Spleen (tissue), 11 donors: Measurements from ENCODE around the gene MRPL44. TPM values are rescaled to one million over a fixed set of nuclear protein-coding genes. Genes with fewer than 3 reads are reported as not detected.

Experiments used
- DNase-seq: peaks from one replicate; pipeline ENCODE4 v3.0.0-alpha.2; 2020
- H3K27ac ChIP-seq, 8 donors: fragments of 200-600 bp; sonication (generic) in 7 of 8; 1 replicate in 4 of 8; 2 replicates in 4 of 8; pipeline versions ENCODE4 v1.5.0 to v1.8.0; 2016 to 2021; ENCODE audit warnings: inconsistent platforms in 4 of 8, mild to moderate bottlenecking in 4 of 8, moderate library complexity in 1 of 8
- H3K27me3 ChIP-seq, 7 donors: fragments of 200-600 bp; sonication (generic) in 6 of 7; replicated peaks in 1 of 7; 1 replicate in 4 of 7; 2 replicates in 3 of 7; pipeline versions ENCODE4 v1.5.0 to v1.8.0; 2016 to 2021; ENCODE audit warnings: inconsistent platforms in 3 of 7, mild to moderate bottlenecking in 1 of 7
- H3K36me3 ChIP-seq, 6 donors: fragments of 200-600 bp; sonication (generic) in 5 of 6; 1 replicate in 4 of 6; 2 replicates in 2 of 6; pipeline versions ENCODE4 v1.5.0 to v1.8.0; 2016 to 2021; ENCODE audit warnings: inconsistent platforms in 2 of 6
- H3K4me1 ChIP-seq, 6 donors: fragments of 200-600 bp; sonication (generic) in 5 of 6; 1 replicate in 3 of 6; 2 replicates in 3 of 6; pipeline versions ENCODE4 v1.5.0 to v1.8.0; 2016 to 2021; ENCODE audit warnings: inconsistent platforms in 3 of 6
- H3K4me3 ChIP-seq, 8 donors: fragments of 200-600 bp; sonication (generic) in 7 of 8; 1 replicate in 4 of 8; 2 replicates in 4 of 8; pipeline versions ENCODE4 v1.5.0 to v1.8.0; 2016 to 2021; ENCODE audit warnings: inconsistent platforms in 4 of 8, mild to moderate bottlenecking in 4 of 8, moderate library complexity in 2 of 8
- H3K9me3 ChIP-seq, 8 donors: fragments of 200-600 bp; sonication (generic) in 7 of 8; 1 replicate in 4 of 8; 2 replicates in 4 of 8; pipeline versions ENCODE4 v1.5.0 to v1.8.0; 2016 to 2021; ENCODE audit warnings: inconsistent platforms in 4 of 8
- POLR2A ChIP-seq, 3 donors: fragments of 450-650 bp; IDR thresholded peaks; one replicate each; pipeline ENCODE4 v1.5.1; 2017; ENCODE audit warnings: antibody characterized with exemption in 3 of 3, mild to moderate bottlenecking in 1 of 3
- POLR2AphosphoS5 ChIP-seq, 3 donors: sonication (generic); formaldehyde crosslinking; IDR thresholded peaks; one replicate each; pipeline ENCODE4 v1.5.1; 2017; ENCODE audit warnings: antibody characterized with exemption in 3 of 3
- WGBS, 5 donors: extraction: QIAGEN DNeasy Blood & Tissue Kit in 3 of 5; methylation state at CpG; one replicate each; pipeline versions ENCODE4 v1.1.5 to v1.1.7; 2013 to 2018; 5-methylcytosine and 5-hydroxymethylcytosine counted together
- intact Hi-C: fragments of 100-400 bp; cut with DNase I; formaldehyde crosslinking; loops from one replicate; pipeline ENCODE4 v1.15.0; 2023; ENCODE audit warnings: low total_unique reads
- polyA plus RNA-seq, 3 donors: library from polyadenylated mRNA; stranded (reverse); fragments of 200-250 nt; gene quantifications; one replicate each; pipeline ENCODE4 v1.2.1, GENCODE V29; 2013
- total RNA-seq, 7 donors: library from RNA; depleted of rRNA in 3 of 7; stranded (reverse); fragments of >200 nt in 3 of 7; fragmentation: NEBNext Ultra II Directional in 4 of 7; extraction: Animal tissue kit (Norgen Biotek cat#: 25700) in 4 of 7; gene quantifications; one replicate each; pipeline versions ENCODE4 v1.1.0 to v1.2.1, GENCODE V29; 2016 to 2021
- TF ChIP-seq, protein P1 (sequence below), 11 experiments: fragments of 200-600 bp in 7 of 11; fragments of 450-650 bp in 4 of 11; sonication (generic) in 4 of 11; IDR thresholded peaks in 8 of 11; conservative IDR thresholded peaks in 3 of 11; 1 replicate in 7 of 11; 2 replicates in 4 of 11; pipeline versions ENCODE4 v1.4.0 to v1.8.0; 2016 to 2021; ENCODE audit warnings: antibody characterized with exemption in 11 of 11, inconsistent platforms in 4 of 11, mild to moderate bottlenecking in 1 of 11
- donor health status: healthy with polysubstance abuse.
- donor health status: DM: no; HTN: no; CAD: no; lungs with moderate emphysema.
- donor health status: DM: no; HTN: no; CAD: no.
- donor health status: Bipolar disorder and iron deficiency.
- donor health status: healthy.
- donor health status: DM: no; HTN: no; CAD: no.
- donor health status: DM: yes; HTN: yes; CAD: no.

Gene MRPL44
- total and polyA plus RNA-seq, 10 donors, result 19.4 to 36.3 (median 26.0) TPM

DNA sequence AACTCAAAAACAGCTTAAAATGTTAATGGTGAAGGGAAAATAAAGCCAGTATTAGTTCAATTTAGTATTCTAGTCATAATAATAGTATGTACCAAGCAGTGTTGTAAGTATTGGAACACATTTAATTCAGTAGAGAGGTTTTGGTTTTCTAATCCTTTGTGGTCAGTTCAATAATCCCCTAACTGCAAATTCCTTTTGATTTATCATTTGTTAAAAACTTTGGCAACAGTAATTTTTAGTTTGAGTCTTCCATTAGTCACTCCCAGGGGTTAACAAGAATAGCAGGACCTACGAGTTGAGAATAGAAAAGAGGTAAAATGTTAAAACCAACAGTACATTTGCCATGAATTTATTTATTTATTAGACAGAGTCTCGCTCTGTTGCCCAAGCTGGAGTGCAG lies 10.7 kb downstream of the MRPL44 start:
- Histone ChIP-seq H3K36me3 (peaks cover 0 to 60% (median 44%) of the 10 kb centered on the region in 6 donors), H3K27me3 (no peaks in the 10 kb centered on the region), H3K4me1 (peaks cover 3 to 29% (median 15%) of the 10 kb centered on the region in 6 donors), H3K27ac (no peak overlapping the region), H3K4me3 (no peak overlapping the region), H3K9me3 (no peaks in the 10 kb centered on the region)
- TF ChIP-seq POLR2A (IDR thresholded peaks at IDR 0.05) (no peak), POLR2AphosphoS5 (IDR thresholded peaks at IDR 0.05) (no peak)
- TF ChIP-seq, protein P1, sequence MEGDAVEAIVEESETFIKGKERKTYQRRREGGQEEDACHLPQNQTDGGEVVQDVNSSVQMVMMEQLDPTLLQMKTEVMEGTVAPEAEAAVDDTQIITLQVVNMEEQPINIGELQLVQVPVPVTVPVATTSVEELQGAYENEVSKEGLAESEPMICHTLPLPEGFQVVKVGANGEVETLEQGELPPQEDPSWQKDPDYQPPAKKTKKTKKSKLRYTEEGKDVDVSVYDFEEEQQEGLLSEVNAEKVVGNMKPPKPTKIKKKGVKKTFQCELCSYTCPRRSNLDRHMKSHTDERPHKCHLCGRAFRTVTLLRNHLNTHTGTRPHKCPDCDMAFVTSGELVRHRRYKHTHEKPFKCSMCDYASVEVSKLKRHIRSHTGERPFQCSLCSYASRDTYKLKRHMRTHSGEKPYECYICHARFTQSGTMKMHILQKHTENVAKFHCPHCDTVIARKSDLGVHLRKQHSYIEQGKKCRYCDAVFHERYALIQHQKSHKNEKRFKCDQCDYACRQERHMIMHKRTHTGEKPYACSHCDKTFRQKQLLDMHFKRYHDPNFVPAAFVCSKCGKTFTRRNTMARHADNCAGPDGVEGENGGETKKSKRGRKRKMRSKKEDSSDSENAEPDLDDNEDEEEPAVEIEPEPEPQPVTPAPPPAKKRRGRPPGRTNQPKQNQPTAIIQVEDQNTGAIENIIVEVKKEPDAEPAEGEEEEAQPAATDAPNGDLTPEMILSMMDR (IDR thresholded peaks at IDR 0.05 in 8 of 11, conservative IDR thresholded peaks at IDR 0.05 in 3 of 11), result no peak
- DNase-seq, result no peak
- 84 to 91% (median 89%) methylated on average over 2 of the region's 2 CpGs for WGBS, 5 donors
- intact Hi-C loops, result no loop called here

DNA sequence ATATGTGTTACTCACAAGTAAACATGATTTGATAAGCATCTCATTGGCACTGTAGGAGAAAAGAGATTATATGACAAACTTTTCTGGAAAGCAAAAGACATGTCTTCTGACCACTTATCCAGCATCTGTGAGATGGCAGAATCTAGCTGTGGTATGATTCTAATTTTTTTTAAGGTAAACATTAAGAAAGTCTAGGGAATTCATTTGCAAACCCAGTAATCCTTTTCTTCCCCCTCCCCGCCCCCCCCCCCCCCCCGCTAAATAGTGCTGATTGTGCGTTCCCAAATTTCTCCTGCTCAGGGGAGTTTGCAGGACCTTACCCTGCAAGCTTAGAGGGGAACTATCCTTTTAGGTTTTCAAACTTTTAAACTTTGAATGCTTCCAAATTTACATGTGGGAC lies 12.1 kb downstream of the MRPL44 start:
- H3K27ac ChIP-seq, result no peak overlapping the region
- intact Hi-C loops, result no loop called here
- TF ChIP-seq, protein P1 (IDR thresholded peaks at IDR 0.05 in 8 of 11, conservative IDR thresholded peaks at IDR 0.05 in 3 of 11), result no peak
- TF ChIP-seq POLR2A (IDR thresholded peaks at IDR 0.05) (no peak), POLR2AphosphoS5 (IDR thresholded peaks at IDR 0.05) (no peak)
- H3K36me3 ChIP-seq, result peaks cover 0 to 49% (median 39%) of the 10 kb centered on the region in 6 donors
- H3K4me3 ChIP-seq, result no peak overlapping the region
- H3K9me3 ChIP-seq, result no peaks in the 10 kb centered on the region
- WGBS, 5 donors, result 45 to 90% (median 83%) methylated on average over 1 to 3 of the region's 3 CpGs; no CpG with 5 or more reads in 1 of the 5 donors
- peaks cover 0 to 16% (median 5%) of the 10 kb centered on the region in 6 donors for H3K4me1 ChIP-seq
- no peak for DNase-seq
- H3K27me3 ChIP-seq, result no peaks in the 10 kb centered on the region

DNA sequence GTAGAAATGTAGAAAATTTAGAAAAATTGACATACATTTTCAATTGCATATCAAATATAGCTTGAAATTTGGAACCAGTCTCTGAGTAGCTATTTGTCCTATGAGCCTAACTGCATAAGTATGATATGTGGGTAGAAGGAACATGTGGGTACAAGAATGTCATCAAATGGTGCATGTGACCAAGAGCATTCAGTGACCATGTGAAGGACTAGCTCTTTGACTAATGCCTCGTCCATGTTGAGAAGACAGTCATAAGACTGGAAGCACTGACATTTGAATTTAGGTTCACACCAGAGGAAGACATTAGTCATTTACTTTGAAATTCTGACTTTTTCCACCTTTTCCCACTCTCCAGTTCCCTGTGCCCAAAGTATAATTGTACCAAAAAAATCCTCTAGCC lies 12.6 kb downstream of the MRPL44 start:
- no peaks in the 10 kb centered on the region for H3K9me3 ChIP-seq
- 83 to 97% (median 92%) methylated on average over 1 of the region's 1 CpG for WGBS, 5 donors
- intact Hi-C loops, result no loop called here

DNA sequence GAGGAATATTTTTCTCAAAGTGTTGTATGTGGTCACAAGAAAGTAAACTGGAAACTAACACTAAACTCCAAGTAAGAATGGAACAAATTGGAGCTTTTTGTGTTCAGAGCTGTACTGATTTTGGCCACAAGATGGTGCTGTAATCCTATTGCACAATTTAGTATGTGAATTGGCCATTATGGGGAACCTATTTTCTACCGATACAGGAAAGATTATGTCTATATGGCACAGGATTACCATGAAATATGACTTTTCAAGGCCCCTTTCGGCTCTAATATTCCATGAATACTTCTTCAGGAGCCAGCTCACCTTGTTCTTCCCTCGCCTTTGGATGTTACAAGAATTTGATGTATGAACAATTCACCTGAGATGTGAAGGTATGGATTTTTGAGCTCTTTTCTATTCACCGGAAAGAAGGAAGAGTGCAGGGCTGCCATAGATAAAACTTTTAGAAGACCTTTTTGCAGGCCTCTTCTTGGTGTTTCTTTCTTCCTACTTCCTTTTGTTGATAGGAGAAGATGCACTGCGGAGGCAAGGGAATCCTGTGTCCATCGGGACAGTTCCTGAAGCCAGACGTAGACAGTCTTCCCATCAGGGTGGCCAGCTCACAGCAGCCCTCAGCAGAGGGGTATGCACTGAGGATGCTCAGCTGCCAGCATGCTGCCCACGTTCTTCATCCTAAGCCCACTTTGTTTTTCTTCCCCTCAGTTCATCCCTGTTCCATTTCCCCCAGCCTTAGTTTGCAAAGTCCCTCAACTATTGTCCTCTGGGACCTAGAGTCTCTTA lies 13.3 kb downstream of the MRPL44 start:
- Histone ChIP-seq H3K9me3 (no peaks in the 10 kb centered on the region), H3K4me3 (no peak overlapping the region), H3K27ac (no peak overlapping the region), H3K27me3 (no peaks in the 10 kb centered on the region), H3K4me1 (peaks cover 0 to 6% (median 3%) of the 10 kb centered on the region in 6 donors), H3K36me3 (peaks cover 0 to 37% (median 29%) of the 10 kb centered on the region in 6 donors)
- TF ChIP-seq POLR2AphosphoS5 (IDR thresholded peaks at IDR 0.05), result no peak
- no peak for TF ChIP-seq POLR2A (IDR thresholded peaks at IDR 0.05)
- TF ChIP-seq, protein P1 (IDR thresholded peaks at IDR 0.05 in 8 of 11, conservative IDR thresholded peaks at IDR 0.05 in 3 of 11), result peak; percentile 72 to 87 (median 83)
- intact Hi-C loops, result no loop called here
- WGBS, 5 donors, result 65 to 74% (median 70%) methylated on average over 8 of the region's 8 CpGs
- DNase-seq, result no peak

More for the DNA sequence above, 12.6 kb downstream of the MRPL44 start:
- DNase-seq, result no peak
- Histone ChIP-seq H3K4me3 (no peak overlapping the region), H3K4me1 (peaks cover 0 to 11% (median 3%) of the 10 kb centered on the region in 6 donors), H3K27ac (no peak overlapping the region), H3K36me3 (peaks cover 0 to 44% (median 35%) of the 10 kb centered on the region in 6 donors), H3K27me3 (no peaks in the 10 kb centered on the region)
- no peak for TF ChIP-seq POLR2A (IDR thresholded peaks at IDR 0.05)
- no peak for TF ChIP-seq POLR2AphosphoS5 (IDR thresholded peaks at IDR 0.05)
- TF ChIP-seq, protein P1 (IDR thresholded peaks at IDR 0.05 in 8 of 11, conservative IDR thresholded peaks at IDR 0.05 in 3 of 11), result no peak
